ENCODE data around the gene RNF25. TPM values are rescaled to one million over a fixed set of nuclear protein-coding genes. Genes with fewer than 3 reads are reported as not detected.

Gene RNF25, protein sequence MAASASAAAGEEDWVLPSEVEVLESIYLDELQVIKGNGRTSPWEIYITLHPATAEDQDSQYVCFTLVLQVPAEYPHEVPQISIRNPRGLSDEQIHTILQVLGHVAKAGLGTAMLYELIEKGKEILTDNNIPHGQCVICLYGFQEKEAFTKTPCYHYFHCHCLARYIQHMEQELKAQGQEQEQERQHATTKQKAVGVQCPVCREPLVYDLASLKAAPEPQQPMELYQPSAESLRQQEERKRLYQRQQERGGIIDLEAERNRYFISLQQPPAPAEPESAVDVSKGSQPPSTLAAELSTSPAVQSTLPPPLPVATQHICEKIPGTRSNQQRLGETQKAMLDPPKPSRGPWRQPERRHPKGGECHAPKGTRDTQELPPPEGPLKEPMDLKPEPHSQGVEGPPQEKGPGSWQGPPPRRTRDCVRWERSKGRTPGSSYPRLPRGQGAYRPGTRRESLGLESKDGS
- 10 to 100 TPM; 11.4 to 21.4 (median 18.1) TPM for total RNA-seq

- DNase-seq (ENCODE audit: low spot score) (peak; percentile 52), ATAC-seq (ENCODE audit: low FRiP score) (peak; percentile 96)
- TF ChIP-seq, protein P1, sequence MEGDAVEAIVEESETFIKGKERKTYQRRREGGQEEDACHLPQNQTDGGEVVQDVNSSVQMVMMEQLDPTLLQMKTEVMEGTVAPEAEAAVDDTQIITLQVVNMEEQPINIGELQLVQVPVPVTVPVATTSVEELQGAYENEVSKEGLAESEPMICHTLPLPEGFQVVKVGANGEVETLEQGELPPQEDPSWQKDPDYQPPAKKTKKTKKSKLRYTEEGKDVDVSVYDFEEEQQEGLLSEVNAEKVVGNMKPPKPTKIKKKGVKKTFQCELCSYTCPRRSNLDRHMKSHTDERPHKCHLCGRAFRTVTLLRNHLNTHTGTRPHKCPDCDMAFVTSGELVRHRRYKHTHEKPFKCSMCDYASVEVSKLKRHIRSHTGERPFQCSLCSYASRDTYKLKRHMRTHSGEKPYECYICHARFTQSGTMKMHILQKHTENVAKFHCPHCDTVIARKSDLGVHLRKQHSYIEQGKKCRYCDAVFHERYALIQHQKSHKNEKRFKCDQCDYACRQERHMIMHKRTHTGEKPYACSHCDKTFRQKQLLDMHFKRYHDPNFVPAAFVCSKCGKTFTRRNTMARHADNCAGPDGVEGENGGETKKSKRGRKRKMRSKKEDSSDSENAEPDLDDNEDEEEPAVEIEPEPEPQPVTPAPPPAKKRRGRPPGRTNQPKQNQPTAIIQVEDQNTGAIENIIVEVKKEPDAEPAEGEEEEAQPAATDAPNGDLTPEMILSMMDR (IDR thresholded peaks at IDR 0.05): no peak
Measured at GRCh38 chr2:218671654-218672566, at the start of gene RNF25, which contains the start of gene STK36. Gene RNF25, minus strand, starts transcription at chr2:218672002. Its CDS starts 32 bp downstream, at chr2:218671970. Gene STK36, plus strand, starts transcription at chr2:218672086. Its CDS starts 744 bp downstream, at chr2:218672830.

GRCh38 chr2:218721488-218721887 is 49.7 kb upstream of the RNF25 start:
- DNase-seq (ENCODE audit: low spot score) (no peak), ATAC-seq (ENCODE audit: low FRiP score) (no peak)

GRCh38 chr2:218720048-218721041 is 48.5 kb upstream of the RNF25 start:
- TF ChIP-seq, protein P1 (IDR thresholded peaks at IDR 0.05): no peak
- DNase-seq (ENCODE audit: low spot score) (no peak), ATAC-seq (ENCODE audit: low FRiP score) (no peak)

More at GRCh38 chr2:218721488-218721887, 49.7 kb upstream of the RNF25 start:
- TF ChIP-seq, protein P1 (IDR thresholded peaks at IDR 0.05): no peak

GRCh38 chr2:218719457-218719856 is 47.7 kb upstream of the RNF25 start:
- no peak for ATAC-seq (ENCODE audit: low FRiP score)
- TF ChIP-seq, protein P1 (IDR thresholded peaks at IDR 0.05): no peak
- DNase-seq (ENCODE audit: low spot score): no peak

DNA sequence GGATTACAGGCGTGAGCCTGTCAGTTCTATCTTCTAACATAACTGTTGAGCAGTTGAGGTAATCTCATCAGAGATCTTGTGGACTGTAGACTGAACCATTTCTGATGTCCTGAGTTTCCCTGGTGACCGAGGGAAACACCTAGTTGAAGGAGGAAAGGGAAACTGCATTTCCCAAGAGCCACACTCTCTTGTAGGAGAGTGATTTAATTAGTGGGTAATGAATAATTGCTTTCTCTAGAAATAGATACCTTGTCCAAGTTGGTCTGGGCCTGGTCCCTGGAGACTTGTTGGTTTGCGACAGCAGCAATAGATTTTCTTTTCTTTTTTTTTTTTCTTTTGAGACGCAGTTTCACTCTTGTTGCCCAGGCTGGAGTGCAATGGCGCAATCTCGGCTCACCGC is 46.3 kb upstream of the RNF25 start:
- TF ChIP-seq, protein P1 (IDR thresholded peaks at IDR 0.05): no peak
- DNase-seq (ENCODE audit: low spot score): no peak
- no peak for ATAC-seq (ENCODE audit: low FRiP score)

DNA sequence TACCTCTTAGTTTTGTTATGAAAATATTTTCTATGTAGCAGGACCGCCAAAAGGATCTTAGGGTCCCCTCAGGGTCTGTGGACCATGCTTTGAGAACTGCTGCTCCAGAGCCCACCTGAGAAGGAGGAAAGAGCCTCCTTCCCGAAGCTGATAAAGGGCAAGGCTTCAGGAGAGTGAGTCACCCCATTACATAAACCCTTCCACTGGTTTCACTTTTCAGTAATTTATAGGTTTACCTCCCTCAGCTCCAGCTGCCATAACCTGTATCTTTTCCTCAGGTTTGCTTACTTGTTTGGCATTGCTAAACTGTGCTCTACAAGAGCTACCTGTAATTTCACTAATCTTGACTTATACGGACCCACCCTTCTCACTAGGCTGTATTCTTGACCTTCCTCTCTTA is 45.5 kb upstream of the RNF25 start:
- TF ChIP-seq, protein P1 (IDR thresholded peaks at IDR 0.05): no peak
- DNase-seq (ENCODE audit: low spot score) (no peak), ATAC-seq (ENCODE audit: low FRiP score) (peak; percentile 88)

Data from omental fat pad (tissue), 4 donors.